ENCODE data around the gene PRPSAP1. TPM values are rescaled to one million over a fixed set of nuclear protein-coding genes. Genes with fewer than 3 reads are reported as not detected.

PRPSAP1 gene
- total RNA-seq, 1 experiment from 2014 or later = 38.4 TPM

DNA sequence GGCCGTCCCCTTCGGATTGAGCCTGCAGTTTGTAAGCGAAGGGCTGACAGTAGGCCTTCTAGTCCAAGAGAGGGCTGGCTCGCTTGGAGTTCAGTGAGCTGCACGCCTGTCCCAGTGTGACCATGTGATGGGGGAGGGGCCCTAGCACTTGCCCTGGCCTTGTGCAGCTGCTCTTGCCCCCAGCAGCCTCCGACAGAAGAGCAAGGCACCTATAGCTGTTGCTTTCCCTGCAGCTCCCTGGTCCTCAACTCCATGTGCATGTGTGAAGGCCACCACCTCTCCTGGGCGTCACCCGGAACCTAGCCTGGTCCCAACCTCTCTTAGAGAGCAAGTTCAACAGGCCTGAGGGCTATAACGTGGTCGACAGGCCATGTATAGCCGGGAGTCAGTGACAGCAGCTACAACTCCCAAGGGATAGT, 36.3 kb upstream of the PRPSAP1 start:
- no peak overlapping the region for H2BK120ac ChIP-seq (ENCODE audit: low read depth, low read length, poor library complexity, severe bottlenecking)
- H3K9me3 ChIP-seq (ENCODE audit: control insufficient read depth, low read depth, low read length) = no peaks in the 10 kb centered on the region
- H2AFZ ChIP-seq (ENCODE audit: low read length) = no peak overlapping the region
- H3K23me2 ChIP-seq (ENCODE audit: insufficient read length, low read depth, low read length, poor library complexity, severe bottlenecking) = no peaks in the 10 kb centered on the region
- H2BK15ac ChIP-seq (ENCODE audit: low read depth, low read length) = no peak overlapping the region
- Mint-ChIP-seq H3K27ac (peak overlapping the region in 2 of 3 experiments; percentile 71 to 85; a peak in 3 of 7 replicates), H3K4me1 (peaks cover 20 to 26% of the 10 kb centered on the region in 2 experiments), H3K4me3 (no peak overlapping the region), H3K36me3 (ENCODE audit: insufficient read depth in 1 of 3, low read depth in 3 of 3) (peaks cover 13 to 40% (median 33%) of the 10 kb centered on the region in 3 experiments), H3K27me3 (ENCODE audit: low read depth) (peaks cover 21% of the 10 kb centered on the region), H3K9me3 (no peaks in the 10 kb centered on the region)
- H2BK20ac ChIP-seq (ENCODE audit: low read depth, low read length, poor library complexity, severe bottlenecking) = no peak overlapping the region
- H4K5ac ChIP-seq (ENCODE audit: insufficient read length, low read depth, low read length) = no peak overlapping the region
- no peak overlapping the region for H3K23ac ChIP-seq (ENCODE audit: insufficient read length, low read depth, low read length)
- H3K79me1 ChIP-seq (ENCODE audit: insufficient read depth, low read depth, low read length, poor library complexity, severe bottlenecking) = no peaks in the 10 kb centered on the region
- H2BK5ac ChIP-seq (ENCODE audit: insufficient read length, low read length) = no peak overlapping the region
- no peak overlapping the region for H3K27ac ChIP-seq (ENCODE audit: insufficient read length, low read depth, low read length)
- no peak overlapping the region for H4K91ac ChIP-seq (ENCODE audit: insufficient read length, low read depth, low read length)
- H2BK12ac ChIP-seq (ENCODE audit: insufficient read length, low read depth, low read length) = no peak overlapping the region
- DNase-seq = peak; percentile 72
- no peak overlapping the region for H3K56ac ChIP-seq (ENCODE audit: insufficient read length, low read depth, low read length)
- H3K4ac ChIP-seq (ENCODE audit: low read depth, low read length) = no peak overlapping the region
- no peak overlapping the region for H3K4me2 ChIP-seq (ENCODE audit: insufficient read depth, insufficient read length, low read length)
- no peak overlapping the region for H2AK5ac ChIP-seq (ENCODE audit: insufficient read length, low read length)
- peaks cover 5% of the 10 kb centered on the region; the same call in 1 of the 2 replicates for H3K27me3 ChIP-seq (ENCODE audit: insufficient read depth, low read length)
- WGBS (ENCODE audit: extremely low coverage, insufficient read length, low lambda C conversion rate) = no CpG with 5 or more reads among the region's 11 CpGs
- no peaks in the 10 kb centered on the region for H4K20me1 ChIP-seq (ENCODE audit: control insufficient read depth, insufficient read depth, insufficient read length)
- H3K79me2 ChIP-seq (ENCODE audit: insufficient read depth, low read length) = no peaks in the 10 kb centered on the region
- H4K8ac ChIP-seq (replicated peaks; ENCODE audit: insufficient read length, low read depth, low read length) = no peak overlapping the region
- no peak overlapping the region for H3K18ac ChIP-seq (ENCODE audit: insufficient read length, low read depth, low read length)
- H3K14ac ChIP-seq (ENCODE audit: insufficient read depth, low read length) = no peak overlapping the region; the same call in 1 of the 2 replicates
- no peak overlapping the region for H3K9ac ChIP-seq (ENCODE audit: extremely low read depth, insufficient read length, low read length)
- TF ChIP-seq CTCF (conservative IDR thresholded peaks at IDR 0.05) = no peak
- peaks cover 6% of the 10 kb centered on the region; the same call in 1 of the 2 replicates for H3K4me1 ChIP-seq (ENCODE audit: insufficient read depth, low read length)
- H3T11ph ChIP-seq (ENCODE audit: low read length) = no peak overlapping the region

Data from H9 (cell line).